Stromal cell of bone marrow (primary cell): ENCODE measurements around the gene TNNI2.

Source experiments
- DNase-seq: peaks from one replicate; pipeline ENCODE4 v3.0.0-alpha.2; 2012; ENCODE audit warnings: low read depth

The TNNI2 gene

GRCh38 chr11:1834779-1835670 lies 3.8 kb upstream of the TNNI2 start, which contains the start of gene SYT8:
Gene SYT8 (plus strand): TSS chr11:1834990. CDS start chr11:1835106, 116 bp downstream.
- DNase-seq, result no peak

- no peak for DNase-seq
Measured at GRCh38 chr11:1835671-1836010, 3.1 kb upstream of the TNNI2 start.

GRCh38 chr11:1836011-1836945 lies 2.5 kb upstream of the TNNI2 start:
- no peak for DNase-seq

GRCh38 chr11:1837171-1838076 lies 1.4 kb upstream of the TNNI2 start:
- no peak for DNase-seq

GRCh38 chr11:1838077-1838425 lies 730 bp upstream of the TNNI2 start:
- no peak for DNase-seq

GRCh38 chr11:1839204-1839923 lies 583 bp downstream of the TNNI2 start:
- DNase-seq, result no peak

GRCh38 chr11:1839924-1840779 lies 1.4 kb downstream of the TNNI2 start:
- no peak for DNase-seq

- no peak for DNase-seq
Measured at GRCh38 chr11:1840780-1841480, 2.1 kb downstream of the TNNI2 start.

- DNase-seq, result no peak
Measured at GRCh38 chr11:1841511-1842148, 2.8 kb downstream of the TNNI2 start.

GRCh38 chr11:1842149-1843097 lies 3.6 kb downstream of the TNNI2 start:
- no peak for DNase-seq

GRCh38 chr11:1843098-1843473 lies 4.3 kb downstream of the TNNI2 start:
- DNase-seq, result no peak

GRCh38 chr11:1843796-1844195 lies 5.0 kb downstream of the TNNI2 start:
- no peak for DNase-seq

- DNase-seq, result no peak
Measured at GRCh38 chr11:1844221-1845094, 5.7 kb downstream of the TNNI2 start.

- DNase-seq, result no peak
Measured at GRCh38 chr11:1845095-1845429, 6.3 kb downstream of the TNNI2 start.

GRCh38 chr11:1845561-1846452 lies 7.0 kb downstream of the TNNI2 start:
- no peak for DNase-seq

- DNase-seq, result no peak
Measured at GRCh38 chr11:1846453-1846932, 7.7 kb downstream of the TNNI2 start.
